CD4-positive, alpha-beta T cell treated with Interleukin-15 for 1 hour (primary cell): ENCODE results near the gene DZIP1L.
"Not testable (repeated sequence)": the region's sequence is repeated elsewhere in the genome, so short reads cannot be mapped to it uniquely, and the experiment has no call there.

ENCODE experiments used
- DNase-seq: peaks from one replicate; pipeline ENCODE4 v3.0.0-alpha.2; 2020

Gene DZIP1L

GRCh38 chr3:138114431-138114918, 933 bp downstream of the DZIP1L start:
- no peak for DNase-seq

- no peak for DNase-seq
Observed at GRCh38 chr3:138113326-138113725, 2.1 kb downstream of the DZIP1L start.

GRCh38 chr3:138112362-138112761, 3.0 kb downstream of the DZIP1L start:
- no peak for DNase-seq

GRCh38 chr3:138105598-138105997, 9.8 kb downstream of the DZIP1L start:
- no peak for DNase-seq

GRCh38 chr3:138103466-138103865, 11.9 kb downstream of the DZIP1L start:
- DNase-seq = no peak

- not testable (repeated sequence) for DNase-seq
Observed at GRCh38 chr3:138101351-138101940, 14.0 kb downstream of the DZIP1L start.

- DNase-seq = no peak
Observed at GRCh38 chr3:138099417-138099816, 16.0 kb downstream of the DZIP1L start.

- DNase-seq = no peak
Observed at GRCh38 chr3:138097192-138098172, 17.9 kb downstream of the DZIP1L start.

- no peak for DNase-seq
Observed at GRCh38 chr3:138093721-138094120, 21.7 kb downstream of the DZIP1L start.

- no peak for DNase-seq
Observed at GRCh38 chr3:138092023-138092422, 23.4 kb downstream of the DZIP1L start.

- DNase-seq = no peak
Observed at GRCh38 chr3:138089091-138089490, 26.3 kb downstream of the DZIP1L start.

- DNase-seq = not testable (repeated sequence)
Observed at GRCh38 chr3:138085745-138086144, 29.7 kb downstream of the DZIP1L start.

GRCh38 chr3:138084196-138084595, 31.2 kb downstream of the DZIP1L start:
- DNase-seq = no peak

GRCh38 chr3:138082992-138083386, 32.4 kb downstream of the DZIP1L start:
- no peak for DNase-seq

GRCh38 chr3:138082085-138082991, 33.1 kb downstream of the DZIP1L start:
- DNase-seq = no peak

GRCh38 chr3:138081371-138082084, 33.9 kb downstream of the DZIP1L start:
- DNase-seq = no peak

GRCh38 chr3:138079901-138080300, 35.5 kb downstream of the DZIP1L start:
- no peak for DNase-seq

GRCh38 chr3:138078901-138079344, 36.5 kb downstream of the DZIP1L start:
- peak; percentile 39 for DNase-seq

- DNase-seq = no peak
Observed at GRCh38 chr3:138078096-138078495, 37.3 kb downstream of the DZIP1L start.

GRCh38 chr3:138072796-138073195, 42.6 kb downstream of the DZIP1L start:
- no peak for DNase-seq

- no peak for DNase-seq
Observed at GRCh38 chr3:138070006-138070405, 45.4 kb downstream of the DZIP1L start.

GRCh38 chr3:138068579-138069174, 46.7 kb downstream of the DZIP1L start:
- DNase-seq = peak; percentile 65
